Measurements from ENCODE around the gene PSMD8. TPM values are rescaled to one million over a fixed set of nuclear protein-coding genes. Genes with fewer than 3 reads are reported as not detected.

PSMD8 gene
- total and polyA plus RNA-seq, 10 donors: 39.0 to 144 (median 81.9) TPM

GRCh38 chr19:38369584-38369983, 4.8 kb upstream of the PSMD8 start:
- intact Hi-C loops (cut with DNase I; ENCODE audit: low total_unique reads): no loop called here
- Histone ChIP-seq H3K27me3 (replicated peaks in 1 of 7) (peaks cover 0 to 36% (median 0%) of the 10 kb centered on the region in 7 donors), H3K36me3 (no peaks in the 10 kb centered on the region), H3K4me1 (peaks cover 0 to 8% (median 4%) of the 10 kb centered on the region in 6 donors), H3K27ac (no peak overlapping the region), H3K4me3 (no peak overlapping the region), H3K9me3 (no peaks in the 10 kb centered on the region)
- DNase-seq: no peak
- TF ChIP-seq CTCF (IDR thresholded peaks at IDR 0.05 in 8 of 11, conservative IDR thresholded peaks at IDR 0.05 in 3 of 11) (no peak), POLR2AphosphoS5 (IDR thresholded peaks at IDR 0.05) (no peak), POLR2A (IDR thresholded peaks at IDR 0.05) (no peak)
- 86 to 92% (median 89%) methylated on average over 2 of the region's 2 CpGs for WGBS, 5 donors

GRCh38 chr19:38370299-38370698, 4.1 kb upstream of the PSMD8 start:
- DNase-seq: no peak
- peaks cover 0 to 31% (median 0%) of the 10 kb centered on the region in 7 donors for H3K27me3 ChIP-seq (replicated peaks in 1 of 7)
- WGBS, 5 donors: 69 to 79% (median 73%) methylated on average over 12 of the region's 12 CpGs
- H3K4me1 ChIP-seq: peaks cover under 1 to 12% (median 6%) of the 10 kb centered on the region in 6 donors
- no peak overlapping the region for H3K27ac ChIP-seq
- intact Hi-C loops (cut with DNase I; ENCODE audit: low total_unique reads): loop anchor here (5.0 kb wide), 1 partner anchor 33 kb away; the partner anchor contains the start of gene CATSPERG
- no peaks in the 10 kb centered on the region for H3K9me3 ChIP-seq
- no peak overlapping the region for H3K4me3 ChIP-seq
- no peaks in the 10 kb centered on the region for H3K36me3 ChIP-seq
- TF ChIP-seq CTCF (IDR thresholded peaks at IDR 0.05 in 8 of 11, conservative IDR thresholded peaks at IDR 0.05 in 3 of 11) (no peak), POLR2AphosphoS5 (IDR thresholded peaks at IDR 0.05) (no peak), POLR2A (IDR thresholded peaks at IDR 0.05) (no peak)

- Histone ChIP-seq H3K27ac (no peak overlapping the region), H3K27me3 (replicated peaks in 1 of 7) (peaks cover 0 to 25% (median 0%) of the 10 kb centered on the region in 7 donors), H3K9me3 (no peaks in the 10 kb centered on the region), H3K36me3 (peaks cover 0 to 2% (median under 1%) of the 10 kb centered on the region in 6 donors), H3K4me3 (no peak overlapping the region), H3K4me1 (peaks cover 8 to 19% (median 14%) of the 10 kb centered on the region in 6 donors)
- intact Hi-C loops (cut with DNase I; ENCODE audit: low total_unique reads): loop anchor here (5.0 kb wide), 1 partner anchor 34 kb away; the partner anchor contains the start of gene CATSPERG
- 76 to 90% (median 81%) methylated on average over 6 of the region's 6 CpGs for whole genome bisulfite sequencing, 5 donors
- no peak for DNase-seq
- TF ChIP-seq POLR2AphosphoS5 (IDR thresholded peaks at IDR 0.05): no peak
- TF ChIP-seq POLR2A (IDR thresholded peaks at IDR 0.05): no peak
- TF ChIP-seq CTCF (IDR thresholded peaks at IDR 0.05 in 8 of 11, conservative IDR thresholded peaks at IDR 0.05 in 3 of 11): no peak
These were observed 3.3 kb upstream of the PSMD8 start for GRCh38 chr19:38371081-38371480.

- peak overlapping the region; percentile 84 to 97 (median 92) for H3K27ac ChIP-seq
- peaks cover 12 to 40% (median 26%) of the 10 kb centered on the region in 6 donors for H3K4me1 ChIP-seq
- TF ChIP-seq POLR2A (IDR thresholded peaks at IDR 0.05): no peak
- H3K4me3 ChIP-seq: peak overlapping the region in 7 of 8 donors; percentile 10 to 92 (median 83)
- no peaks in the 10 kb centered on the region for H3K9me3 ChIP-seq
- 72 to 83% (median 76%) methylated on average over 6 of the region's 6 CpGs for WGBS, 5 donors
- intact Hi-C loops (cut with DNase I; ENCODE audit: low total_unique reads): loop anchor here (5.0 kb wide), 1 partner anchor 37 kb away; the partner anchor contains the start of gene CATSPERG
- H3K27me3 ChIP-seq (replicated peaks in 1 of 7): peaks cover 0 to 3% (median 0%) of the 10 kb centered on the region in 7 donors
- peaks cover 0 to 30% (median 16%) of the 10 kb centered on the region in 6 donors for H3K36me3 ChIP-seq
- DNase-seq: no peak
These were observed 452 bp upstream of the PSMD8 start for GRCh38 chr19:38373907-38374331.

All from spleen (tissue), 11 donors.